Measurements from ENCODE around the gene SUCO.
"Not testable (repeated sequence)": the region's sequence is repeated elsewhere in the genome, so short reads cannot be mapped to it uniquely, and the experiment has no call there.

The SUCO gene

GRCh38 chr1:172601046-172601630, 68.2 kb downstream of the SUCO start:
- Mint-ChIP-seq H3K9me3 (ENCODE audit: low read depth) (no peaks in the 10 kb centered on the region), H3K4me1 (ENCODE audit: low read depth) (no peaks in the 10 kb centered on the region), H3K27ac (no peak overlapping the region), H3K27me3 (no peaks in the 10 kb centered on the region), H3K4me3 (no peak overlapping the region), H3K36me3 (peaks cover 6% of the 10 kb centered on the region)

GRCh38 chr1:172602706-172603105, 69.8 kb downstream of the SUCO start:
- no peaks in the 10 kb centered on the region for H3K9me3 Mint-ChIP-seq (ENCODE audit: low read depth)
- H3K4me3 Mint-ChIP-seq, result no peak overlapping the region
- no peak overlapping the region for H3K27ac Mint-ChIP-seq
- peaks cover 3% of the 10 kb centered on the region for H3K36me3 Mint-ChIP-seq
- H3K4me1 Mint-ChIP-seq (ENCODE audit: low read depth), result no peaks in the 10 kb centered on the region
- no peaks in the 10 kb centered on the region for H3K27me3 Mint-ChIP-seq

GRCh38 chr1:172603816-172604215, 70.9 kb downstream of the SUCO start:
- H3K27ac Mint-ChIP-seq, result no peak overlapping the region
- no peak overlapping the region for H3K4me3 Mint-ChIP-seq
- peaks cover 2% of the 10 kb centered on the region for H3K36me3 Mint-ChIP-seq
- no peaks in the 10 kb centered on the region for H3K4me1 Mint-ChIP-seq (ENCODE audit: low read depth)
- no peaks in the 10 kb centered on the region for H3K27me3 Mint-ChIP-seq
- H3K9me3 Mint-ChIP-seq (ENCODE audit: low read depth), result no peaks in the 10 kb centered on the region

- peaks cover 4% of the 10 kb centered on the region for H3K4me1 Mint-ChIP-seq (ENCODE audit: low read depth)
- no peaks in the 10 kb centered on the region for H3K9me3 Mint-ChIP-seq (ENCODE audit: low read depth)
- no peak overlapping the region for H3K4me3 Mint-ChIP-seq
- H3K27ac Mint-ChIP-seq, result no peak overlapping the region
- peaks cover 16% of the 10 kb centered on the region for H3K36me3 Mint-ChIP-seq
- H3K27me3 Mint-ChIP-seq, result no peaks in the 10 kb centered on the region
Measured at GRCh38 chr1:172605641-172606040, 72.7 kb downstream of the SUCO start.

GRCh38 chr1:172607145-172607544, 74.2 kb downstream of the SUCO start:
- peak overlapping the region; percentile 64 for H3K27ac Mint-ChIP-seq
- H3K9me3 Mint-ChIP-seq (ENCODE audit: low read depth), result no peaks in the 10 kb centered on the region
- peaks cover 4% of the 10 kb centered on the region for H3K4me1 Mint-ChIP-seq (ENCODE audit: low read depth)
- H3K36me3 Mint-ChIP-seq, result peaks cover 24% of the 10 kb centered on the region
- no peak overlapping the region for H3K4me3 Mint-ChIP-seq
- no peaks in the 10 kb centered on the region for H3K27me3 Mint-ChIP-seq

GRCh38 chr1:172608098-172608601, 75.2 kb downstream of the SUCO start:
- H3K36me3 Mint-ChIP-seq, result peaks cover 26% of the 10 kb centered on the region
- H3K27ac Mint-ChIP-seq, result no peak overlapping the region

GRCh38 chr1:172609528-172609927, 76.6 kb downstream of the SUCO start:
- H3K36me3 Mint-ChIP-seq, result peaks cover 25% of the 10 kb centered on the region
- no peaks in the 10 kb centered on the region for H3K9me3 Mint-ChIP-seq (ENCODE audit: low read depth)
- H3K4me1 Mint-ChIP-seq (ENCODE audit: low read depth), result peaks cover 4% of the 10 kb centered on the region
- H3K4me3 Mint-ChIP-seq, result no peak overlapping the region
- H3K27ac Mint-ChIP-seq, result peak overlapping the region; percentile 18
- H3K27me3 Mint-ChIP-seq, result no peaks in the 10 kb centered on the region

More at GRCh38 chr1:172608098-172608601, 75.2 kb downstream of the SUCO start:
- Mint-ChIP-seq H3K9me3 (ENCODE audit: low read depth) (no peaks in the 10 kb centered on the region), H3K4me3 (no peak overlapping the region), H3K4me1 (ENCODE audit: low read depth) (peaks cover 4% of the 10 kb centered on the region), H3K27me3 (no peaks in the 10 kb centered on the region)

GRCh38 chr1:172612478-172612877, 79.5 kb downstream of the SUCO start:
- H3K27ac Mint-ChIP-seq, result no peak overlapping the region
- peaks cover 43% of the 10 kb centered on the region for H3K36me3 Mint-ChIP-seq
- peaks cover 4% of the 10 kb centered on the region for H3K4me1 Mint-ChIP-seq (ENCODE audit: low read depth)
- no peak overlapping the region for H3K4me3 Mint-ChIP-seq
- H3K27me3 Mint-ChIP-seq, result no peaks in the 10 kb centered on the region
- peaks cover 18% of the 10 kb centered on the region for H3K9me3 Mint-ChIP-seq (ENCODE audit: low read depth)

GRCh38 chr1:172613294-172613693, 80.3 kb downstream of the SUCO start:
- Mint-ChIP-seq H3K36me3 (peaks cover 48% of the 10 kb centered on the region), H3K27ac (no peak overlapping the region), H3K27me3 (no peaks in the 10 kb centered on the region), H3K4me1 (ENCODE audit: low read depth) (peaks cover 4% of the 10 kb centered on the region), H3K4me3 (no peak overlapping the region), H3K9me3 (ENCODE audit: low read depth) (peaks cover 21% of the 10 kb centered on the region)

GRCh38 chr1:172616195-172616594, 83.2 kb downstream of the SUCO start:
- H3K27me3 Mint-ChIP-seq, result no peaks in the 10 kb centered on the region

GRCh38 chr1:172616636-172617035, 83.7 kb downstream of the SUCO start:
- Mint-ChIP-seq H3K27me3 (no peaks in the 10 kb centered on the region), H3K4me3 (no peak overlapping the region), H3K4me1 (ENCODE audit: low read depth) (no peaks in the 10 kb centered on the region), H3K36me3 (peaks cover 42% of the 10 kb centered on the region), H3K9me3 (ENCODE audit: low read depth) (peaks cover 41% of the 10 kb centered on the region), H3K27ac (no peak overlapping the region)

More at GRCh38 chr1:172616195-172616594, 83.2 kb downstream of the SUCO start:
- peaks cover 37% of the 10 kb centered on the region for H3K9me3 Mint-ChIP-seq (ENCODE audit: low read depth)
- peaks cover 43% of the 10 kb centered on the region for H3K36me3 Mint-ChIP-seq
- H3K27ac Mint-ChIP-seq, result no peak overlapping the region
- H3K4me1 Mint-ChIP-seq (ENCODE audit: low read depth), result no peaks in the 10 kb centered on the region
- H3K4me3 Mint-ChIP-seq, result no peak overlapping the region

- not testable (repeated sequence) for H3K27ac Mint-ChIP-seq; H3K27me3 Mint-ChIP-seq; H3K4me1 Mint-ChIP-seq (ENCODE audit: low read depth); H3K4me3 Mint-ChIP-seq
- peaks cover 36% of the 10 kb centered on the region for H3K36me3 Mint-ChIP-seq
- H3K9me3 Mint-ChIP-seq (ENCODE audit: low read depth), result peaks cover 35% of the 10 kb centered on the region
Measured at GRCh38 chr1:172620603-172621002, 87.7 kb downstream of the SUCO start.

- H3K36me3 Mint-ChIP-seq, result peaks cover 23% of the 10 kb centered on the region
- no peak overlapping the region for H3K4me3 Mint-ChIP-seq
- H3K27me3 Mint-ChIP-seq, result peaks cover 4% of the 10 kb centered on the region
- peaks cover 23% of the 10 kb centered on the region for H3K9me3 Mint-ChIP-seq (ENCODE audit: low read depth)
- no peak overlapping the region for H3K27ac Mint-ChIP-seq
- peaks cover 8% of the 10 kb centered on the region for H3K4me1 Mint-ChIP-seq (ENCODE audit: low read depth)
Measured at GRCh38 chr1:172622541-172622940, 89.6 kb downstream of the SUCO start.

- peaks cover 18% of the 10 kb centered on the region for H3K4me1 Mint-ChIP-seq (ENCODE audit: low read depth)
- peaks cover 14% of the 10 kb centered on the region for H3K36me3 Mint-ChIP-seq
- no peak overlapping the region for H3K4me3 Mint-ChIP-seq
Measured at GRCh38 chr1:172623748-172624147, 90.8 kb downstream of the SUCO start.

GRCh38 chr1:172626845-172627244, 93.9 kb downstream of the SUCO start:
- Mint-ChIP-seq H3K9me3 (ENCODE audit: low read depth) (no peaks in the 10 kb centered on the region), H3K36me3 (peaks cover 5% of the 10 kb centered on the region), H3K27ac (no peak overlapping the region)

More at GRCh38 chr1:172623748-172624147, 90.8 kb downstream of the SUCO start:
- Mint-ChIP-seq H3K27ac (no peak overlapping the region), H3K9me3 (ENCODE audit: low read depth) (peaks cover 21% of the 10 kb centered on the region), H3K27me3 (peaks cover 4% of the 10 kb centered on the region)

GRCh38 chr1:172627702-172628101, 94.8 kb downstream of the SUCO start:
- Mint-ChIP-seq H3K27ac (peak overlapping the region; percentile 34), H3K27me3 (peaks cover 6% of the 10 kb centered on the region), H3K36me3 (peaks cover 2% of the 10 kb centered on the region), H3K9me3 (ENCODE audit: low read depth) (no peaks in the 10 kb centered on the region), H3K4me3 (no peak overlapping the region), H3K4me1 (ENCODE audit: low read depth) (peaks cover 40% of the 10 kb centered on the region)

More at GRCh38 chr1:172626845-172627244, 93.9 kb downstream of the SUCO start:
- Mint-ChIP-seq H3K4me1 (ENCODE audit: low read depth) (peaks cover 34% of the 10 kb centered on the region), H3K27me3 (peaks cover 4% of the 10 kb centered on the region), H3K4me3 (no peak overlapping the region)

All from activated naive CD8-positive, alpha-beta T cell (primary cell).